Measurements from ENCODE around the gene NEBL.

Gene NEBL

DNA sequence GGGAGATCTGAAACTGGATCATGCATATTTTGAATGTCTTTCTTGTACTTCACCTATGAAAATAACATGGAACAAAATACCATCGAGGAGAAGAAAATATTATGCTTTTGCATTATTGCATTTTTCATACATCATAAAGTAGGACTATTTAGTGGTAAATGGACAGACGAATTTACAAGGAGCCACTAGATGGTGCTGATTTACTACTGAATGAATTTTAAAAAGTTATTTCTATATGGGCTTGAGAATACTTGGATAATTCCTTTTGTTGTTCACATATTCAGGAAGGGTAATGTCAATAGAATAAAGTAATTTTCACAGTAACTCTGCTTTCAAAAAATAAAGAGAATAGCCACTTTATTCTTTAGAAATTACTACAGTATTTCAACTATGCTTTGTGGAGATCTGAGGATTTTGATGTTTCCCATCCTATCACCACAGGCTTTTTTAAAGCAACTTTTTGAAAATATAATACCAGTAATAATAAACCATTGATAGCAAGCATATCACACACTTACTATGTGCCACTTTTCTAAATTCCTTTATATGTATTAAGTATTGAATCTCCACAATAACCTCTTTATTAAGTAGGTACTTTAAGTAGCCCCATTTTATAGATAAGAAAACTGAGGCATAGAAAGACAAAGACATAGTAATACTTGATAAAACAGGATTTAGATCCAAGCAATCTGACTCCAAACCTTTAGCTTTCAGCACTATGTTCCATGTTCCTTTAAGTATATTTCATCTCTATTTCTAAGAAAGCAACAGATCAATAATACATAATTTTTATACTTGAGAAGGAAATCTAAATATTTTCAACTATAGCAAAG, 38.6 kb downstream of the NEBL start:
- DNase-seq: peak; percentile 82 to 91

DNA sequence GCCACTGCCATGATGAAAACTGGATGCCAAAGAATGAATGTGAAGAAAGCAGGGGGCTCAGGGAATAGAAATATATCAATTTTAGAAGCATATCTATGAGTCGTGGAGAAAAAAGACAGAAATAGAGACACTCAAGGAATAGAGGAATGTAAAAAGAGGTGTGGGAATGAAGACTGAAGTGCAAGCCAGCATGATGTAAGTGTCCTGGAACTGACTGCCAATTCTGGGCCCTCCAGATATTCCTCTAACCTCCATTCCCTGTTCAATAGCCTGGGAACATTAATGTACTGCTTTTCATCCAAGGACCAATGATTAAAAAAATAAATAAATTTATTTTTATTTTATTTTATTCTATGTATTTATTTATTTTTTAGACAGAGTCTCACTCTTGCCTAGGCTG, 40.6 kb downstream of the NEBL start:
- no peak for DNase-seq

DNA sequence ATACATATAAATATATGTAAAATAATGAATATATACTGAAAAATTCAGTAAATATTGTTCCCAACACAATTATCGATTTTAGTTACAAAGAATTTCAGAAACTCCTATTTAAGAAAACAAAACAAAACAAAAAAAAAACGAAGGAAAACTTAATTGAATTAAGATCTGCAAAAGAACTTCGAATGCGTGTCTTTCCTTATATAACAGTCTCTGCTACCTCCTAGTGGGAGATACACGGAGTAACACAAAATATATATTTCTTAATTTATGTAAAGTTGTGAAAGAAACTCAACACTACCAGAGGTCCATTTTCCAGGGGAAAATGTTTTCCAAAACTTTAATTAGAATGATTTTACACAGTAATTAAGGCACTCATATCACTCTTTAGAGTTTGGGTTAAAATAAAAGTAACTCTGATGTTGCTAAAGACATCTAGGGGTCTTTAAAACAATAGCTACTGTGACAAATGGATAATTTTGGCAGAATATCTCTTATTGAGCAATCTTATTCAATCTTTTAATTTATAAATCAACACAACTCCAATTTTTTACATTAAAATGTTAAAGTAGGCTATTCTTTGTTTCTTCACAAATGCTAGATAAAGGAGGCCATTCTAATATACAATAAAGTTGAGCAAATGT, 41.6 kb downstream of the NEBL start:
- DNase-seq: peak; percentile 76 to 86

DNA sequence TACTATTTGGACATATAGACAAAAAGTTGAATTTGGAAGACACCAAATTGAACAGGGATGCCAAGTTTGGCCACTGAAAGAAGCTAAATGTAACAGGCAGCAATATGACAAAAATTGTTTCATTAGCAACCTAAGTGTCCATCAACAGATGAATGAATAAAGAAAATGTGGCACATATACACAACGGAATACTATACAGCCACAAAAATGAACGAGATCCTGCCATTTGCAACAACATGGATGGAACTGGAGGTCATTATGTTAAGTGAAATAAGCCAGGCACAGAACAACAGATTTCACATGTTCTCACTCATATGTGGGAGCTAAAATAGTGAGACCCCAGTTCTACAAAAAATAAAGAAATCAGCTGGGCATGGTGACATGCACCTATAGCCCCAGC, 43.8 kb downstream of the NEBL start:
- no peak for DNase-seq

DNA sequence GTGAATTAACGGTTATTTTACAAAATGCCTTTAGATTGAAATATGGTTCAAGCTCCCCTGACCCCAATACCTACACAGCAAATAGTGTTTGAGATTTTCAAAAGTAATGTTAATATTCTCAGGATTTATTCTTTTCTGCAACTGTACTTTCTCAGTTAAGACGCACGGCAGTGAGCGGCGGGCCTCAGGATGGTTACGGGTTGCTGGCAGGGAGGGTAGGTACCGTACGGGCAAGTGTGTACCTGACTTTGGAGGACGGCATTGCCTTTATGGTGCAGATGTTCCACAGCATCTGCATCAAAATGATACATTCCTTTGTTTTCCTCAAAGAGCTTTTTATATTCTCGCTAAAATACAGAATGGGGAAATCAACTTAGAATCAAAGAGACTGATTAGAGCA, 44.8 kb downstream of the NEBL start:
- no peak for DNase-seq

DNA sequence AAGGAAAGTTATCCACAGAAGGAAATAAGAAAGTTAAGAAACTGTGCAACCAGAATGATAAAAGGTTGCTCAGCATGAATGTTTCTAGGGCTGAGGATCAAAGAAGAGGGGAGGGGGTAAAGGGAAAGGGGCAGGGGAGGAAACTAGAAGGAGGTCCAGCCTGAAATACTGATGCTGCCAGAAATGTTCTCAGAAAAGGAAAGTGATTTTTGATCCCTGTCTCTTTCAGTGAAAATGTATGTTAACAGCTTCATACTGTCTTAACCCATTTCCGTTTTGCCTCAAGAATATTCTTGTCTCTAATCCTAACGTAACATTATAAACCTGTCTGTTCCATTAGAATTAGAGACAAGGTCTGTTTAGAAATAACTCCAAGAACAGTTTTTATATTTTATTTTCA, 49.6 kb downstream of the NEBL start:
- DNase-seq: no peak

DNA sequence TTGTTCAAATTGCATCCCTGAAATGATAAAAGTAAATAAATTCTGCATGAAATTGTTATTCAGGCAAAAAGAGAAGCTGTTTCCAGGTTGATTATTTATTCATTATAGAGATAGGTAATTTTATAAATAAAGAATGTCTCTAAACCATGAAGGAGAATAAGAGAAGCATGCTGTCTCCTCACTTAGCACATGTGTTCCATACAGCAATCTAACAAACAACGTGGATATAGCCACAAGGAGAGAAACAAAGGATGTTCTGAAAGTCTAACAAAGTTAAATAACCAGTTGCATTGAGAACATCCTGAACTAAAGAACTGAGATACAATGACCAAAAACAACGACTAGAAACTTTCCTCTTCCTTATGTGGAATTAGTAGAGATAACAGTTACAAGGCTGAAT, 50.8 kb downstream of the NEBL start:
- no peak for DNase-seq

DNA sequence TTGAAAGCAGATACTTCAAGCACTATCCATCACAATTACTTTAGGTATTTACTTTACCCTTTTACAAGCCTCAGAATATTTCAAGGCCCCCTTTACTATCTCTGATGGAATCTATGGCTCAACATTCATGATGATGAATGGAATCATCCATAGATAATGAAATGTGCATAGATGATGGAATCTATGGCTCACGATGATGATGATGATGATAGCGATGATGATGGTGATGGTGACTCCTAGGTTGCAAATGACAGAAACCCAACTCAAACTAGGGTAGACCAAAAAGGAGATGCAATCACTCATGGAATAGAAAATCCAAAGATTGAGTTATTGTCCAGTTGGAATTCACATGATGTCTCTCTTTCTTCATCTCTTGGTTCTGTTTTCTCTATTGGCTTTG, 55.7 kb downstream of the NEBL start:
- no peak for DNase-seq

DNA sequence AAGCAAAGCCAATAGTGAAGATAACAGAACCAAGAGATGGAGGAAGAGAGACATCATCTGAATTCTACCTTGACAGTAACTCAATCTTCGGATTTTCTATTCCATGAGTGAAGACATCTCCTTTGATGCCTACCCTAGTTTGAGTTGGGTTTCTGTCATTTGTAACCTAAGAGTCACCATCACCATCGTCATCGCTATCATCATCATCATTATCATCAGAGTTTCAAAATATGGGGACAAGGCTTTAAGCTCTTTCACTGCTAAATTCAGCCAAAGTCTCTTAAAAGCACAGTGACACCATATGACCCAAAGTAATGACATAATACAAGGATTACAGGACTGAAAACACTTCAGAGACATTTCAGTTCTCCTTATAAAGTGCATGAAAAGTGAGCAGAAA, 57.2 kb downstream of the NEBL start:
- no peak for DNase-seq

DNA sequence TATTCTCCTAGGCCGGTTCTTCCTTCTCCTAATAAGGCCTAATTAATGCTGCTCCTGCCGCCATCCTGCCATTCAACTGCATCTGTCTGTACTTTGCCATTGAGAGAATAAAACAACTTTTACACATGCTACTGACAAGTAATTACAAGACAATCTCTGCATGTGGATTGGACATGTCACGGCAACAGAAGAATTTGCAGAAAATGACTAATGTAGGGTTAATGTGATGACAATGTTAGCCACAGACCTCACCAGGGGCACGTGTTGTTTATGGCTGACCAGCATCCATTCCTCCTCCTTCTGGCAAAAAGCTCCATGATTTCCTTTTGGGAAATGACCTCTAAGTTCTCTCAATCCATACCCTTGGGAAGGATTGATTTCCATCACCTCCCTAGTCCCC, 58.0 kb downstream of the NEBL start:
- DNase-seq: no peak

DNA sequence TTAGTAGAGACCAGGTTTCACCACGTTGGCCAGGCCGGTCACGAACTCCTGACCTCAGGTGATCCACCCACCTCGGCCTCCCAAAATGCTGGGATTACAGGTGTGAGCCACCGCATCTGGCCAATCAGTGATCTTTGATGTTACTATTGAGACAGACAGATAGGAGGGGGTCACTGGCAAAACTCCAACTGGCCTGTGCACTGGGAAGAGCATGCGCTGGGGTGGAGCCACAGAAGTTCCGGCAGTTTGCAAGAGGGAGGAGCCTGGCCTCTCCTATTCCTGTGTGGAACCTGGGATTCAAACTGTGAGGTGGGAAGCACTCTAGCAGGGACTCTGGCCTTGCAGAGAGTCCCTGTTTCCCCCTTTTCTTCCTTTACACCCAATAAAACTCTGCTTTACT, 60.7 kb downstream of the NEBL start:
- DNase-seq: no peak

DNA sequence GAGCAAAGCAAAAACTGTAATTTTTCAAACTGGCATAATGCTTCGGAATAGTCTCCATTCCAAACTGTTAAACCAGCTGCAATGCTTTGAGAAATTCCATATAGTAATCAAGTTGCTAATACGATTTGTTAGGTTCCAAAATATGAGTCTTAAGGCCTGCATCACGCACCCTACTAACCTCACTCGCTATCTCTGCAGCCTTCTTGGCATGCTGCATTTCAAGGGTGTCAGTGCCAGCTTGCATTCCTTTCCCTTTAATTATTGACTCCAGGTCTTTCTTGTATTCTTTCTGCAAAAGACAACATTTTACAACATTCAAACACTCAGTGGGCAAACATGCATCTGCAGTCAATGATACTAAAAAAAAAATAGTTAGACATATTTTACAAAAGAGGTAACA, 61.8 kb downstream of the NEBL start:
- DNase-seq: no peak

DNA sequence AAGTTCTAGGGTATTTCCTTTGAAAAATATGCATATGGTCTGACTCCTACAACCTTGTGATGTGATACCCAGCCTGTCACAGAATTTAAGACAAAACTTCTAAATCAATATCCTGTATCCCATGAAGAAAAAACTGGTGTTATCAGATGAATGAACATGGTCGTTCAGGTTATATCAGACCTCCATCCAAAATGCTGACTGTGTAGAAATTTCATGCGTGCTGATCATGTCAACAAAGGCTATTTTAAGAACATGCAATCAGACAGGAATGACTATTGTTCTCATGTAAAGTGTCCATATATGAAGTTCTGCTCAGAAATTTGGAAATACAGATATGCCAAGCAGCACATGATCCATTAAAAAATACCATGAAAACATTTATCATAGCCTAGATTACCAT, 62.3 kb downstream of the NEBL start:
- no peak for DNase-seq

DNA sequence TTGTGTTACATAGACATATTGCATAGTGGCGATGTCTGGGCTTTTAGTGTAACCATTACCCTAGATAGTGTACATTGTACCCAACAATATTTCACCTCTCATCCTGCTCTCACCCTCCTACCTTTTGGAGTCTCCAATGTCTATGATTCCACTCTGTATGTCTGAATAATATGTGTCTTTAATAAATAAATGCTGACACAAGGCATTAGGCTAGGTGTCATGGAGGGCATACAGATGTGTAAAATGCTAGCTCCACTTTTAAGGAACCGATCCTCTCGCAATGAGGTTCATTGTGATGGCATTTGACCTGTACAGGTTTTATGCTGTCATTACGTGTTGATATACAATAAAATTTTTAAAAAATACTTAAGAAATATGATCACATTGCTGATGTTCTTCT, 74.3 kb downstream of the NEBL start:
- DNase-seq: no peak

DNA sequence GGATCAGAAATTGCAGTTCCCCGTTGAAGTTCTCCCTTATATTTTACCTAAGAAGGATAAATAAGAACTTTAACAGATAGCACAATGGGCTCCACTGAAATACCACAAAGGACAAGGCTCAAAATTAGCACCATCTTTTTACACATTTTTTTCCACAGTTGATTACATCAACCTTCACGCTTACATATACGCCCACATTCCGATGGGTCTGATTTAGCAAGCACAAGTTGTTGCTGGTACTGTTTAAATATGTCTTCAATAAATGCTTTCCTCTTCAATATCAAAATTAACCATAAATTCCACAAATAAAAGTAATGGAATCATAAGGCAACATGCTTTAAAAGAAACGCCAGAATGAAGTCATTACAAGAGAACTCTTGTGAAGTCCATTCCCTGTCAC, 79.5 kb downstream of the NEBL start:
- DNase-seq: no peak

DNA sequence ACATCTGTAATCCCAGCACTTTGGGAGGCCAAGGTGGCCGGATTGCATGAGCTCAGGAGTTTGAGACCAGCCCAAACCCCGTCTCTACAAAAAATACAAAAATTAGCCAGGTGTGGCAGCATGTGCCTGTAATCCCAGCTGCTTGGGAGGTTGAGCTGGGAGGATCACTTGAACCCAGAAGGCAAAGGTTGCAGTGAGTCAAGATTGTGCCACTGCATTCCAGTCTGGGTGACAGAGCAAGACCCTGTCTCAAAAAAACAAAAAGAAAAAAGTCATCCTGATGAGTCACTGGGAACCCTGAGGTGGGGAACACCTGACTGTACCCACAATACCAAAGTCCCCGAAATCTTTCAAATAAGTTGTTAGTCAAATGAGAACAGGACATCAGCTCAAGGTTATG, 80.0 kb downstream of the NEBL start:
- no peak for DNase-seq

DNA sequence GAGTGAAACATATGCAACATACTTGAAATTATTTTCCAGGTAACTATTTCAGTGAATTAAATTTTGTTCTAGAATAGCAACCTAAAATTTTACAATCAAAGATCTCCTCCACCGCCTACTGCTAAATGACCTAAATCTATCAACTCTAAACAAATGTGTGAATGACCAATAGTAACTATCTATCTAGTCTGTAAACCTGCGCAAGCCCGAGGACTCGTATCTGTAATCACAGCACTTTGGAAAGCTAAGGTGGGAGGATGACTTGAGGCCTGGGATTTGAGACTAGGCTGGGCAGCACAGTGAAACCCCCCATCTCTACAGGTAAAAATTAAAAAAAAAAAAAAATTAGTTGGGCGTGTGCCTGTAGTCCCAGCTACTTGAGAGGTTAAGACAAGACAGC, 83.0 kb downstream of the NEBL start:
- no peak for DNase-seq

DNA sequence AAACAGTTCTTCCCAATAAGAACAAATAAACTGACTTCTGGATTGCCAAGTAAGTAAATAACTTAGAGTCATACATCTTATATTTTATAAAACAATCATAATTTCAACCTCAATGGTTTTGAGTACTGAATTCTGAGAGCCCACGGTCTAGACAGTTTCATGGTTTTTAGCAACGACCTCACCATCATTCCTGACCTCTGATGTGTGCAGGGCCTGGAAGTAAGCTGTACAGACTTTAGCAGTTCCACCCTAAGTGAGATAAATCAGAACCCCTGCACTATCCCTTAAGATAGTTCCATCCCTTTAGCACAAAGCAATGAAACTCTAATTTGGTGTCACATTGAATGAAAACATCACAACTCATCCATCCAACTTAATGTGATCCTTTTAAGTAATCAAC, 86.0 kb downstream of the NEBL start:
- no peak for DNase-seq

DNA sequence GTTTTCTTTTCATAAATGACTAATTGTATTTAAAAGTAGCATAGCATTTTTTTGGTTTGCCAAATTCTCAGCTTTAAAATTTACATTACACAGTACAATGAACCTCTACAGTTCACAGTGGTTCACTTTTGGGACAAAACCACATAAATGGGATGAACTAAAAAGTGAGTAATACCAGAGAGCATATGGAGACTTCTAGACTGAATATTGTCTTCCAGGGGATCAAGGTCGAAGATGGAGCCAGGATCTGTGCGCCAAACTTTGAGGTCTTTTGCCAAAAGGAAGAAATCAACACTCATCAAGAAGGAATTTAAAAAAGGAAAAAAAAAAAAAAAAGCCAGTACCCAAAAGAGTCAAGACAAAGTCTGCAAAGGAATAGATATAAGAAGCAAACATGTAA, 87.5 kb downstream of the NEBL start:
- DNase-seq: no peak

DNA sequence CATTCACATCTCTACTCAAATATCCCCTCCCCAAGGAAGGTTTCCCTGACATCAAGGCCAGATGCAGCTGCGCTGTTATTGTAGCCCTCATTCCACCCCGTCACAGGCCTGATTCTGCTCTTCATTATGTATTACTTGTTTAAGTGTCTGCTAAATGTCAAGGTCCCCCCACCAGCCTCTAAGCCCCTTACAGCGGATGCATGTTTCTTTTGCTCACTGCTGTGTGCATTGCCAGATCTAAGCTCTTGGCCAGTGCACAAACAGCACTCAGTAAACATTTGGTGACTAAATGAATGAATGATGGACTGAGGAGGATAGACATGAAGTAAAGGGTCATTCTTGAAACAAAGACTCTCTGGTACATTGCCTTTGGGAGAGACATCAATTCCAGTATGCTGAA, 90.6 kb downstream of the NEBL start:
- DNase-seq: no peak

DNA sequence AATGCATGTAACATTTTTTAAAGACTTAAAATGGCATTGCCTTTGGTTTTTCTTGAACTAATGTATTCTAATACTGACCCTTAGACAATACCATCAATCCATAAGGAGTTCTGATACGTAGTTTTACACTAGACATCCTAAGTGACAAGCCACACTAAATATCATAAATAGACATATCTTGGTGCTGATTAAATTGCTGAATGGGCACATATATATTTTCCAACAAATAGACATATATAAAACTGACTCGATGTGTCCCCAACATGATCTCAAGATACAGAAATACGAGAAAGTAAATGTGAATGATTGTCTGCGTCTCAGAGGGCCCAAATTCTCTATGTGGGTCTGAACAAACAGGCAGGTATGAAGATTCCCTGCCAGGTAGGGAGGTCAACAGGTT, 99.8 kb downstream of the NEBL start:
- no peak for DNase-seq

DNA sequence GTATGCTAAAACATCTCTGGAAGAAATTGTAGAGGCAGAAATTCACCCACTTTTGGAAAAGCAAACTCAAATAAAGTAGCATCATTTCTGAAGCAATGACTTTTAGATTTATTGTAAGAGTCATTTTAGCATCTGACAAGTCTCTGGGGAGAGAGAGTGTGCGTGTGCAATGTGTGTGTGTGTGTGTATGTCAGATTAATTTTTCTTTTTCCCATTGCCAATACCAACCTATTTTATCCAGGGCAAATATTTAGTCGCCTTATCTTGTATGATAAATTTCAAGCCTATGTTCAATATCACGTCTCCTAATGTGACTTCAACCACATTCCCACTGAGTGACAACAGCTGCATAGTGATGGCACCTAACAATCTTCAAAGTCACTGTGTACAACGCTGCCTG, 101.7 kb downstream of the NEBL start:
- DNase-seq: no peak

DNA sequence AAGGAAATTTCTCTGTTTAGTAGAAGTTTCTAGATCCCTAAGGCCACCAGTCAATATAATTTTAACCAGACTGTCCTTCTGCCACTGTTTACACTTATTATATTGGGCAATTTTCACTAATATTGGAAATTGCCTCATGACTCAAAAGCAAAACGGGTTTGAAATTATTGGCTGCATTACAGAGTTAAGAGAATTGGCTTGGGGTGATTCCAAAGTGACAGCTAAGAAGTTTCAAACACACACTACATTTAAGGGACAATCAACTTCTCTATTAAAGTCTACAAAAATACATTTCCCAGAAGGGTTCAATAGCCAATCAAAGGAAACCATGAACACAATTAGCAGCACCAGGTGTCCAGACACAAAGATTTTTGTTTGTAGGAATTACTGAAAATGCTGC, 111.9 kb downstream of the NEBL start:
- DNase-seq: no peak

DNA sequence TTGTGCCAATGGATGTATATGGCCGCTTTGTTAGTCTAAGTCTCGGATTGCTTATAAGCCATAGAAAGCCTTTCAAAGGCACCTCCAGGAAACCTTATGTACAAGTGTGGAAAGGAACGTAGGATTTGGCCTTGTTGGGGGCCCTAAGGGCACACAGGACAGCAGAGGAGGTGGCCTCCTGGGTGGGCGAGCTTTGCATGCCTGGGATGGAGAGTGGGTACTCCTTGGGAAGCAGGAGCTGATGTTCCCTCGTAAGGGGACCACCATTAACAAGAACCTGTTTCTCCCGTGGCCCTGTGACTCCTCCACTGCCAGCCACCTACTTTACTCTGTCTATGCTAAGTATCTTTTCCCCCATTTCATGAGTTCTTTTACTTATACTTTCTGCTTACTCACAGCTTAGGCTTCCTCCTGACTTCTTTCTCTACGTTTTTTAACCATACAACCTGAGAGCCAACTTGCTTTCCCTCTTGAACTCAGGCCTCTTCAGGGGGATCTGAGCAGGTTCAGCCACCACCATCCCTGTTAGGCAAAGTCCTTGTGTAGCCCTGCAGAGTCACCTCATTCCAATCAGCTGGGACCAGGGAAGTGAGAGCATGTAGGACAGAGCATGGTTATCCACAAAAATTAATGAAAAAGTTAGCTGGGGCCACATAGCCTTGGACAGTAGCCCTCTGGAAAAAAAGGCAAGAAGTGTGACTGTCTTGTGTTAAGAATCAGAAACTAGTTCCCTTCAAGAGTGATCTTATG, 118.9 kb downstream of the NEBL start:
- DNase-seq: no peak
